SIG-M5 (cell line): Measurements from ENCODE around the gene IRX1.

Experiments used
- DNase-seq: peaks from one replicate; lab custom pipeline; 2025; lab: John Stamatoyannopoulos, UW

Gene IRX1

GRCh38 chr5:3650868-3651267 lies 55.2 kb downstream of the IRX1 start:
- no peak for DNase-seq
